Measurements from ENCODE around the gene LAMC3. TPM values are rescaled to one million over a fixed set of nuclear protein-coding genes. Genes with fewer than 3 reads are reported as not detected.
A peak's percentile ranks its signal among the peaks of the same experiment; 100 is the strongest.

The LAMC3 gene
- total RNA-seq, 2 donors from 2014 or later: 16.7 to 41.2 TPM

- Mint-ChIP-seq H3K9me3 (no peaks in the 10 kb centered on the region), H3K27ac (no peak overlapping the region), H3K27me3 (ENCODE audit: insufficient read depth) (no peaks in the 10 kb centered on the region), H3K4me3 (no peak overlapping the region), H3K36me3 (ENCODE audit: low read depth) (peaks cover 16% of the 10 kb centered on the region), H3K4me1 (no peaks in the 10 kb centered on the region)
- no peak for DNase-seq
- no peak overlapping the region for H3K27ac ChIP-seq (ENCODE audit: low read depth, low read length)
- H3K4me1 ChIP-seq (ENCODE audit: control insufficient read depth, insufficient read depth, low read length): no peaks in the 10 kb centered on the region
- no peak for TF ChIP-seq CTCF (conservative IDR thresholded peaks at IDR 0.05)
- no peak overlapping the region for H3K4me3 ChIP-seq (ENCODE audit: low read length)
- 90 to 94% methylated on average over 14 to 15 of the region's 15 CpGs for WGBS, 2 experiments (ENCODE audit: insufficient coverage in 1 of 2, insufficient read length in 1 of 2)
- H3K36me3 ChIP-seq (ENCODE audit: control insufficient read depth, insufficient read depth, low read length): no peaks in the 10 kb centered on the region
- H3K9ac ChIP-seq (ENCODE audit: extremely low read depth, low read length, poor library complexity, severe bottlenecking): no peak overlapping the region
- H3K27me3 ChIP-seq (ENCODE audit: control insufficient read depth, insufficient read depth, low read length, poor library complexity, severe bottlenecking): no peaks in the 10 kb centered on the region
- H3K9me3 ChIP-seq (ENCODE audit: control insufficient read depth, low read length): no peaks in the 10 kb centered on the region
These were observed 67.6 kb downstream of the LAMC3 start for GRCh38 chr9:131076347-131077195.

GRCh38 chr9:131078427-131079366, 69.7 kb downstream of the LAMC3 start:
- Histone ChIP-seq H3K9ac (ENCODE audit: extremely low read depth, low read length, poor library complexity, severe bottlenecking) (no peak overlapping the region), H3K36me3 (ENCODE audit: control insufficient read depth, insufficient read depth, low read length) (no peaks in the 10 kb centered on the region), H3K4me3 (ENCODE audit: low read length) (no peak overlapping the region), H3K27me3 (ENCODE audit: control insufficient read depth, insufficient read depth, low read length, poor library complexity, severe bottlenecking) (no peaks in the 10 kb centered on the region), H3K9me3 (ENCODE audit: control insufficient read depth, low read length) (no peaks in the 10 kb centered on the region), H3K4me1 (ENCODE audit: control insufficient read depth, insufficient read depth, low read length) (no peaks in the 10 kb centered on the region), H3K27ac (ENCODE audit: low read depth, low read length) (no peak overlapping the region)
- DNase-seq: no peak
- 92 to 94% methylated on average over 12 to 17 of the region's 17 CpGs for WGBS, 2 experiments (ENCODE audit: insufficient coverage in 1 of 2, insufficient read length in 1 of 2)
- H3K36me3 Mint-ChIP-seq (ENCODE audit: low read depth): peaks cover 15% of the 10 kb centered on the region
- no peaks in the 10 kb centered on the region for H3K27me3 Mint-ChIP-seq (ENCODE audit: insufficient read depth)
- H3K27ac Mint-ChIP-seq: no peak overlapping the region
- H3K4me3 Mint-ChIP-seq: no peak overlapping the region
- TF ChIP-seq CTCF (conservative IDR thresholded peaks at IDR 0.05): no peak
- H3K9me3 Mint-ChIP-seq: no peaks in the 10 kb centered on the region
- H3K4me1 Mint-ChIP-seq: no peaks in the 10 kb centered on the region

- no peaks in the 10 kb centered on the region for H3K4me1 ChIP-seq (ENCODE audit: control insufficient read depth, insufficient read depth, low read length)
- H3K36me3 ChIP-seq (ENCODE audit: control insufficient read depth, insufficient read depth, low read length): no peaks in the 10 kb centered on the region
- H3K27me3 ChIP-seq (ENCODE audit: control insufficient read depth, insufficient read depth, low read length, poor library complexity, severe bottlenecking): no peaks in the 10 kb centered on the region
- H3K27ac ChIP-seq (ENCODE audit: low read depth, low read length): no peak overlapping the region
- no peaks in the 10 kb centered on the region for H3K9me3 ChIP-seq (ENCODE audit: control insufficient read depth, low read length)
- Mint-ChIP-seq H3K27me3 (ENCODE audit: insufficient read depth) (no peaks in the 10 kb centered on the region), H3K27ac (peak overlapping the region; percentile 58), H3K36me3 (ENCODE audit: low read depth) (peaks cover 18% of the 10 kb centered on the region), H3K4me1 (no peaks in the 10 kb centered on the region), H3K9me3 (no peaks in the 10 kb centered on the region), H3K4me3 (no peak overlapping the region)
- no peak overlapping the region for H3K4me3 ChIP-seq (ENCODE audit: low read length)
- no peak for DNase-seq
- no peak overlapping the region for H3K9ac ChIP-seq (ENCODE audit: extremely low read depth, low read length, poor library complexity, severe bottlenecking)
- WGBS, 2 experiments (ENCODE audit: insufficient coverage in 1 of 2, insufficient read length in 1 of 2): 69 to 78% methylated on average over 6 to 9 of the region's 9 CpGs
- TF ChIP-seq CTCF (conservative IDR thresholded peaks at IDR 0.05): no peak
These were observed 71.6 kb downstream of the LAMC3 start for GRCh38 chr9:131080589-131080988.

All from endodermal cell (in vitro differentiated cells).